ENCODE measurements around the gene GNAI1. TPM values are rescaled to one million over a fixed set of nuclear protein-coding genes. Genes with fewer than 3 reads are reported as not detected.
A peak's percentile ranks its signal among the peaks of the same experiment; 100 is the strongest.

Gene GNAI1
- total RNA-seq, 1 donor from 2014 or later = 17.7 TPM

GRCh38 chr7:80133361-80134114 is 1.1 kb upstream of the GNAI1 start:
- TF ChIP-seq, protein P1, sequence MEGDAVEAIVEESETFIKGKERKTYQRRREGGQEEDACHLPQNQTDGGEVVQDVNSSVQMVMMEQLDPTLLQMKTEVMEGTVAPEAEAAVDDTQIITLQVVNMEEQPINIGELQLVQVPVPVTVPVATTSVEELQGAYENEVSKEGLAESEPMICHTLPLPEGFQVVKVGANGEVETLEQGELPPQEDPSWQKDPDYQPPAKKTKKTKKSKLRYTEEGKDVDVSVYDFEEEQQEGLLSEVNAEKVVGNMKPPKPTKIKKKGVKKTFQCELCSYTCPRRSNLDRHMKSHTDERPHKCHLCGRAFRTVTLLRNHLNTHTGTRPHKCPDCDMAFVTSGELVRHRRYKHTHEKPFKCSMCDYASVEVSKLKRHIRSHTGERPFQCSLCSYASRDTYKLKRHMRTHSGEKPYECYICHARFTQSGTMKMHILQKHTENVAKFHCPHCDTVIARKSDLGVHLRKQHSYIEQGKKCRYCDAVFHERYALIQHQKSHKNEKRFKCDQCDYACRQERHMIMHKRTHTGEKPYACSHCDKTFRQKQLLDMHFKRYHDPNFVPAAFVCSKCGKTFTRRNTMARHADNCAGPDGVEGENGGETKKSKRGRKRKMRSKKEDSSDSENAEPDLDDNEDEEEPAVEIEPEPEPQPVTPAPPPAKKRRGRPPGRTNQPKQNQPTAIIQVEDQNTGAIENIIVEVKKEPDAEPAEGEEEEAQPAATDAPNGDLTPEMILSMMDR (IDR thresholded peaks at IDR 0.05; ENCODE audit: insufficient read depth, low read length, poor library complexity, severe bottlenecking) = no peak
- no peak overlapping the region for H3K4me3 ChIP-seq (ENCODE audit: low read depth, low read length)
- no peak for DNase-seq (ENCODE audit: low read depth)
- no peaks in the 10 kb centered on the region for H3K36me3 ChIP-seq (ENCODE audit: control insufficient read depth, insufficient read depth, low read length)
- no peaks in the 10 kb centered on the region for H3K27me3 ChIP-seq (ENCODE audit: control insufficient read depth, insufficient read depth, low read length)

GRCh38 chr7:80134115-80134535 is 506 bp upstream of the GNAI1 start:
- peak overlapping the region; percentile 97 for H3K4me3 ChIP-seq (ENCODE audit: low read depth, low read length)
- H3K27me3 ChIP-seq (ENCODE audit: control insufficient read depth, insufficient read depth, low read length) = no peaks in the 10 kb centered on the region
- no peak for DNase-seq (ENCODE audit: low read depth)
- TF ChIP-seq, protein P1 (IDR thresholded peaks at IDR 0.05; ENCODE audit: insufficient read depth, low read length, poor library complexity, severe bottlenecking) = no peak
- H3K36me3 ChIP-seq (ENCODE audit: control insufficient read depth, insufficient read depth, low read length) = no peaks in the 10 kb centered on the region

- Histone ChIP-seq H3K27me3 (ENCODE audit: control insufficient read depth, insufficient read depth, low read length) (no peaks in the 10 kb centered on the region), H3K36me3 (ENCODE audit: control insufficient read depth, insufficient read depth, low read length) (no peaks in the 10 kb centered on the region), H3K4me3 (ENCODE audit: low read depth, low read length) (peak overlapping the region; percentile 97)
- TF ChIP-seq, protein P1 (IDR thresholded peaks at IDR 0.05; ENCODE audit: insufficient read depth, low read length, poor library complexity, severe bottlenecking) = no peak
- no peak for DNase-seq (ENCODE audit: low read depth)
Measured at GRCh38 chr7:80135309-80136104, 876 bp downstream of the GNAI1 start.

GRCh38 chr7:80136261-80137055 is 1.8 kb downstream of the GNAI1 start:
- Histone ChIP-seq H3K27me3 (ENCODE audit: control insufficient read depth, insufficient read depth, low read length) (no peaks in the 10 kb centered on the region), H3K36me3 (ENCODE audit: control insufficient read depth, insufficient read depth, low read length) (no peaks in the 10 kb centered on the region), H3K4me3 (ENCODE audit: low read depth, low read length) (peak overlapping the region; percentile 97)
- TF ChIP-seq, protein P1 (IDR thresholded peaks at IDR 0.05; ENCODE audit: insufficient read depth, low read length, poor library complexity, severe bottlenecking) = no peak
- no peak for DNase-seq (ENCODE audit: low read depth)

DNA sequence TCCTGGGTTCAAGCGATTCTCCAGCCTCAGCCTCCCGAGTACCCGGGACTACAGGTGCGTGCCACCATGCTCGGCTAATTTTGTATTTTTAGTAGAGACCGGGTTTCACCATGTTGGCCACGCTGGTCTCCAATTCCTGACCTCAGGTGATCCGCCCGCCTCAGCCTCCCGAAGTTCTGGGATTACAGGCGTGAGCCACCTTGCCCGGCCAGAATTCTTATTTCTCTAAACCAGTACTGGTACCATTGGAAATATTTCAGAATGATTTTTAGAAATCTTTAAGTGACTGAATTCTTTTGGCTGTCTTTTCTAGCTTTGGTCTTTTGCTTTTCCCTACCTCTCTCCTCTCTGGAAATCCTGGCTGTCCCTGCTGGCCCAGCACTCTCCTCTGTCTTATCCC is 2.8 kb downstream of the GNAI1 start:
- DNase-seq (ENCODE audit: low read depth) = no peak
- Histone ChIP-seq H3K4me3 (ENCODE audit: low read depth, low read length) (no peak overlapping the region), H3K27me3 (ENCODE audit: control insufficient read depth, insufficient read depth, low read length) (no peaks in the 10 kb centered on the region), H3K36me3 (ENCODE audit: control insufficient read depth, insufficient read depth, low read length) (no peaks in the 10 kb centered on the region)
- TF ChIP-seq, protein P1 (IDR thresholded peaks at IDR 0.05; ENCODE audit: insufficient read depth, low read length, poor library complexity, severe bottlenecking) = no peak
